GM12873 (cell line): Measurements from ENCODE around the gene KRT75.

Experiments used
- CTCF ChIP-seq: IDR thresholded peaks from 2 replicates; pipeline ENCODE4 v1.5.1; 2012; ENCODE audit warnings: low read depth, mild to moderate bottlenecking, moderate library complexity, low read length, control low read depth; ENCODE audit not compliant: insufficient read depth; ENCODE audit errors: missing control alignments

KRT75 gene

DNA sequence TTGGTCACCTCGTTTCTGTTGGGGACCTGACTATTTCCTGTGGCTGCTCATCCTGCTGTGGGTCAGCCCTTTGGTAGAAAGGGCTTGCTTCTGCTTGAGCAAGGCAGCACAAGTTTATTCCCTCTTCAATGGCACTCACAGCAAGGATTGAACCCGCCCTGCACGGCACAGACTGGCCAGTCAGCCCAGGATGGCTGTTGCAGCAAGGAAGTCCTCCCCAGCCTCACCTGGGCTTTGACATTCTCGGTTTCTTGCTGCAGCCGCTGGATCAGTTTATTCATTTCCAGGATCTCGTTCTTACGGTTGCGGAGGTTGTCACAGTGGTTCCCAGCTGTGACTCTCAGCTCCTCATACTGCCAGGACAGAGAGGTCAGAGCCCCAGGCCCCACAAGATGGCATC is 37.5 kb downstream of the KRT75 start:
- no peak for TF ChIP-seq CTCF

DNA sequence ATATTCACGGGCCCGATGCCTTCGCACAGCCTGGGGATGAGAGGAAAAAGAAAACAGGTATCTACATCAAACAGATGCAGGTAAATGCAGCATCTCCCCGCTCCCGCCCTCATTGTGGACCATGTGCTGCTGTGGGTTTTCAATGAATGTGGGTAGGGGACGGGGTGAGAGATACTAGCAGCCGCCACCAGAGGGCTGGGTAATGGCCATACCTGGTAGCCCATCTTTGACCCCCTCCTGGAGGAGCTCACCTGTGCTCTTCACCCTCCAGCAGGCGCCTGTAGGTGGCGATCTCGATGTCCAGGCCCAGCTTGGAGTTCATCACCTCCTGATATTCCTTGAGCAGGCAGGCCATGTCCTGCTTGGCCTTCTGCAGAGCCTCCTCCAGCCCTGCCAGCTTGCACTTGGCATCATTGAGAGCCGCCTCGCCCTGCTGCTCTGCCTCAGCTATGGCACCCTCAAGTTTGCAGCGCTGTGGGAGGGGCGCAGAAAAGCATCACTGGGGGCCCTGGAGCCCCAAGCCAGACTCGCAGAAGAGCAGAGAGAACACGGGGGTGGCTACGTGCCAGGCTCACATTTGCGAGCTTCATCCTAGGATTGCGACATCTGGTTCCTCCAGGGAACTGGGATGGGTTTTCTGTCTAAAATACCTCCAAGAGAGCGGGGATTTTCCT is 38.3 kb downstream of the KRT75 start:
- TF ChIP-seq CTCF, result peak; percentile 55

DNA sequence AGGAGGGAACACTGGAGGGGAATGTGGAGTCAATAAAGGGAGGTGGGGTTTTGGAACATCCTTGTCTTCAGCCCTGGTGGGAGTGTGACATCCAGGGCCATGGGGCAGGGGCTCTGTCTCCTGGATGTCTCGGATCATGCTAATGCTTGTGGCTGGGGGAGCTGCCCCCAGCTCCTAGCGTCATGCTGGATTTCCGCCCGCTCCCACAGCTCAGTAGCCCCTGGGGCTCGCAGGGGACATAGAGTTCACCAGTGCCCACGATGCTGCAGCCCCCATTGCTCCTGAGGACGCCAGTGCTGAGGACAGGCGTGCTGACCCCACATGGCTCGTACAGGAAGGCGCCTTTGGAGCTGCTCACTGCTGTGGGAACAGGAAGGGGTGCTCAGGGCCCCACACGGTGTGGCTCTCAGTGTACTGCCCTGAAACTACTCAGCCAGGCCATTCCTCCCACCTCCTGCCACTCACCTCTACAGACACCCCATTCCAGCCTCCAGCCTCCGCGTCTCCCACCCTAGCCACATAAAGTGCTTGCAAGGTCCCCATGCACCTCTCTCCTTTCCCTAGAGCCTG is 39.2 kb downstream of the KRT75 start:
- TF ChIP-seq CTCF, result no peak

DNA sequence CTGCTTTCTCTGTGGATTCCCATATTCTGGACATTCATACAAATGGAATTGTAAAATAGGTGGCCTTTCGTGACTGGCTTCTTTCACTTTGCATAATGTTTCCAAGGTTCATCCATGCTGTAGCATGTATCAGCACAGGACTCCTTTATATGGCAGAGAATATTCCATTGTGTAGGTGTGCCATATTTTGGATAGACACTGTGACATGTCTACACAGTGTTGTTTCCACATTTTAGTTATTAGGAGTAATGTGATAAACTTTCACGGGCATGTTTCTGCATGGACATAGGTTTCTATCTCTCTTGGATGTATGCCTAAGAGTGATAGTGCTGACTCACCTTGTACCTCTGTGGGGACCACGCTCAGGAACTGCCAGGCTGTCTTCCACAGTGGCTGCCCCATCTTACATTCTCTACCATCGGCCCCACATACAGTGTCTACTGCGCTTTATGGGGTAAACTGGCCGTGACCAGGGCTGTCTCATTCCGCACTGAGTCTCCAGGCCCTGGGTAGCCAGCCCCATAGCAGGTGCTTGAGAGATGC is 41.6 kb downstream of the KRT75 start:
- TF ChIP-seq CTCF, result no peak

DNA sequence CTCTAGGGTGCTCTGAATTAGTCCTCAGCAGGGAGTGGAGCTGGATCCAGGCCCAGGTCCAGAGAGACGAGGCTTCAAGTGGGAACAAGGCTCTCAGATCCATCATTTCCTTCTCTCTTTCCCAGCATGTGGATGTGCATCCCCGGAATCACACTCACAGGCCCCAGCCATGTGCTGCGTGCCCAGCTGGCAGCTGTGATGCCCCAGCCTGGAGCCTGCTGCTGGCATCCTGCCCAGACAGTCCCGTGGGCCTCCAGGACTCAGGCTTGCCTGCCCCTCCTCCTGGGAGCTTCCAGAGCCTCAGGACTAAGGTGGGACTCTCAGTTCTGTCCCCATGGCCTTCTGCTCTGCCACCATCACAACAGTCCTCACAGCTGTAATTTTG is 42.6 kb downstream of the KRT75 start:
- no peak for TF ChIP-seq CTCF

DNA sequence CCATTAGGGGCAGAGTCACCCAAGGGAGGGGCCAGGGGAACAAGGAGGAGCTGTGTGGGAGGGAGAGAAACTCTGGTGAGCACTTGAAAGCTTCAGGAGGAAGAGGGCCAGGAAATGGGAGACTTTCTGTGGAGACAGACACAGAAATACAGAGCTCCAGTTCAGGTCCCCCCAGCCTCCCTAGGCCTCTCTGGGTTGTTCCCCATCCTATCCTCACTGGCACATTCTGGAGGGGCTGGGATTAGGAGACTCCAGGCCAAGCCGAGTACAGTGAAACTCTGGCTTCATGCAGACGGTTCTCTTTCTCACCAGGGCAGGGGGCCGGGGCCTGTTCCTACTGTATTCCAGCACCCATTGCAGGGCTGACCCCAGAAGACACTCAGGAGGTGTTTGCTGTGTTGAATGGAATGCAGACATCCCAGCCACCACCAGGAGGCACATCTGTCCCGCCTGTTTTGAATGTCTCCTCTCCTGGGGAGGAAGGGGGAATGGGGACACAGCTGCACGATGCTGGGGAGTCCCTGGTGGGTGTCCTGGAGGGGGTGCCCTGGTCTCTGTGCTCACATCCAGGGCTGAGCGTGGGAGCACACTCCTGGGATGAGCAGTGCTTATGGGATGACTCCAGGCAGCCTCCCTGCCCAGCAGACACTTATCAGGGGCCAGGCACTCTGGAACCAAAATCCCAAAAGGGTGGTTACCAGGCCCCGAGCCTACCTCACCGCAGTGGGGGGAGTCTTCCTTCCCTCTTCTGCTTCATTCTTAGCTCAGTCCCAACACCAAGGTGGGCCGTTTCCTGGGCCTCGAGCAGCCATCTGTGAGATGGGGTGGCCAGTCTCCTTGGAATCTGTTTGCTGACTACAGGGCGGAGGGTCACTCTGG is 43.2 kb downstream of the KRT75 start:
- peak; percentile 71 for TF ChIP-seq CTCF
